ENCODE data around the gene FAM8A1. TPM values are rescaled to one million over a fixed set of nuclear protein-coding genes. Genes with fewer than 3 reads are reported as not detected.

The FAM8A1 gene
- total RNA-seq, 1 experiment from 2014 or later: 13.4 TPM

Other genes with a start within 250 kb of the FAM8A1 start
- gene CAP2, start 206.7 kb upstream of the FAM8A1 start, total RNA-seq (2014; rRNA removed): 35.6 and 45.1 TPM in 2 replicates
- 33.3 and 39.6 TPM in 2 replicates for gene NUP153, start 106.6 kb downstream of the FAM8A1 start, total RNA-seq (2014; rRNA removed)